ENCODE data around the gene RBBP5.

GRCh38 chr1:205052690-205053089, 69.1 kb downstream of the RBBP5 start:
- TF ChIP-seq CTCF (IDR thresholded peaks at IDR 0.05) (no peak), FOXP1 (CRISPR knock-in tag; IDR thresholded peaks at IDR 0.05; ENCODE audit: borderline replicate concordance) (no peak), CBFB (CRISPR knock-in tag; IDR thresholded peaks at IDR 0.05; ENCODE audit: low read depth) (no peak), ATF3 (CRISPR knock-in tag; conservative IDR thresholded peaks at IDR 0.05) (no peak), ZBTB21 (CRISPR knock-in tag; IDR thresholded peaks at IDR 0.05; ENCODE audit: borderline replicate concordance) (no peak), CREB1 (CRISPR knock-in tag; IDR thresholded peaks at IDR 0.05) (no peak), SP1 (CRISPR knock-in tag; conservative IDR thresholded peaks at IDR 0.05) (no peak), USF2 (CRISPR knock-in tag; IDR thresholded peaks at IDR 0.05) (no peak), ETV6 (CRISPR knock-in tag; IDR thresholded peaks at IDR 0.05) (no peak), SMAD3 (CRISPR knock-in tag; IDR thresholded peaks at IDR 0.05; ENCODE audit: borderline replicate concordance) (no peak), HMGXB4 (CRISPR knock-in tag; IDR thresholded peaks at IDR 0.05) (no peak), NR2C2 (CRISPR knock-in tag; IDR thresholded peaks at IDR 0.05) (no peak), ZNF121 (CRISPR knock-in tag; IDR thresholded peaks at IDR 0.05) (no peak)
